IPS-NIHi7 (cell line): ENCODE measurements around the gene ZNF157.
A peak's percentile ranks its signal among the peaks of the same experiment; 100 is the strongest.
"Not testable (repeated sequence)": the region's sequence is repeated elsewhere in the genome, so short reads cannot be mapped to it uniquely, and the experiment has no call there.

Experiments
- DNase-seq: peaks from one replicate; pipeline ENCODE4 v3.0.0; 2012; ENCODE audit warnings: mixed read lengths; ENCODE audit errors: extremely low spot score

The ZNF157 gene

DNA sequence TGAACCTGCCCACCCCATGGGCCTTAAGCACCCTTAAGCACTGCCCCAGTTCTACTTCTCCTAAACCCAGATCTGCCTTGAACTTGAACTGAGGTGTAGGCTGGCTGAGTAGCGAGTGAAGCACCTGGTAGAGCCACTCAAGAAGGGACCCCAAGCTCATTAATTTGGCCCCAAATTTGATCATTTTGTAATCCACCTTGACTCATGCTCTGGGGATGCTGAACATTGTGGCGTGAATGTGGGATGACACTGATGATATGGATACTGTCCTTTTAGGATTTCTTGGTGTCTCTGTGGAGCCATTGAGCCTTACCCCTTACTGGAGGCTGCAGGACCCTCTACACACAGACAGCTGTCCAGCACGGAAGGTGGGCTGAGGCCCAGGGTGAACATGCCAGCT is at the start of gene ZNF157:
TSS of gene ZNF157 (plus strand) at position 301 of the 400 bp plus-strand sequence. CDS start at position 392, 91 bp downstream.
- DNase-seq = no peak

DNA sequence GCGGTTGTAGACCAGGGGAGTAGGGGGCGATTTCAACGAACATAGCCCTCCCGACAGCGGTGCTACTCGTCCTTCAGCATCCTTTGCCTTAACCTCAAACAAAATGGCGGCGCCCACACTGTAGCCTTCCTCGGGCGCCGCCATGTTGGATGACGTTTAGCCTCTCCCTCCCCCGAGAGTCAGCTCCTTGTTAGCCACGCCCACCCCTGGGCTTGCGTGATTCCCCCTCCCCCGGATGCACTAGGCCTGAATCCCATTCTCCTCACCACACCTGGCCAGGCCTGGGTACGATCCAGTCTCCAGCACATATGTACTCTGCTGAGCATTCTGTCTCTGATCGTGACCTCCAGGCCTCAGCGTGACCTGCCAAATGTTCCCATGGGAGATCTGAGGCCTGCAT is 49.0 kb upstream of the ZNF157 start:
- DNase-seq = peak; percentile 82

DNA sequence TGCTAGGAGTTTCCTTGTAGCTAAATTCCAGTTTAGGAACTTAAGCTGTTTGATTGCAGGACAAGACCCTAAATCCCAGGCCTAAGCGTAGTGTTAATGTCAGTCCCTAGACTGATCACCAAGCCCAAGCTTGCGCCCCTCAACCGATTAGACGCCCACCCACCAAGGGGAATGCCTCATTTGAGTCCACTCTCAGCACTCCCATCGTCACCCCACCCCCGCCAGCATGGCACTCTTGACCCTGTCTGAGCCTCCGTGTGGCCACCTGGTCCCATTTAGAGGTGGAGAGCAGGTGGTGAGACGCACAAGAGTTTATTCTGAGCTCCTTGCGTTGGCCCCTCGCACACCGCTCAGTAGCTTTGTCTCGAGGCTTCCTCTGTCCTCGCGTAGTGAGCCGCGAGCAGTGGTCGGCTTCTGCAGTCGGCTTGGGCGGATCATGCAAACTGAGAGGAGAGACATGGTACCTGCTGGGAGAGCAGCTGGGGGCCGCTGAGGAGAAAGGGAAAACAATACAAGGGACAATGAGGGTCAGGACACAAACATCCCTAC is 48.5 kb upstream of the ZNF157 start:
- peak; percentile 47 for DNase-seq

DNA sequence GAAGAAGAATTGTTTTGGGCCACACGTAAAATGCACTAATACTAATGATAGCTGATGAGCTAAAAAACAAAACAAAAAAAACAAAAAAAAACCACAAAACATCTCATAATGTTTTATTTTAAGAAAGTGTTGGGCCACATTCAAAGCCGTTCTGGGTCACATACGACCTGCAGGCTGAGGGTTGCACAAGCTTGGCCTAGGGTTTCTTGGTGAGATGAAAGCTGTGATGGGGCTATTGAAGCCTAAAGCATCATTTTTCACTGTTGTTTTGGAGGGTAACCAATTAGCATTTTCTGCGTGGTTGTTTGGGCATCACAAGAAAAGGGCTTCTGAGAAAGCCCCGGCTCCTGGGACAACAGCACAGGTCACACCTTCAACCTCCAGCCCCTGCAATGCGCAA is 42.5 kb upstream of the ZNF157 start:
- DNase-seq = no peak

DNA sequence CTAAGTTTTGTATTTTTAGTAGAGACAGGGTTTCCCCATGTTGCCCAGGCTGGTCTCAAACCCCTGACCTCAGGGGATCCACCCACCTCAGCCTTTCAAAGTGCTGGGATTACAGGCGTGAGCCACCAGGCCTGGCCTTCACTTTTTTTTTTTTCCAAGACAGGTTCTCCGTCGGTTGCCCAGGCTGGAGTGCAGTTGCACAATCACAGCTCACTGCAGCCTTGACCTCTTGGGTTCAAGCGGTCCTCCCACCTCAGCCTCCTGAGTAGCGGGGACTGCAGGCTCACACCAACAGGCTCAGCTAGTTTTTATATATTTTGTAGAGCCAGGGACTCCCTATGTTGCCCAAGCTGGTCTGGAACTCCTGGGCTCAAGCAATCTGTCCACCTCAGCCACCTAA is 37.6 kb upstream of the ZNF157 start:
- not testable (repeated sequence) for DNase-seq

DNA sequence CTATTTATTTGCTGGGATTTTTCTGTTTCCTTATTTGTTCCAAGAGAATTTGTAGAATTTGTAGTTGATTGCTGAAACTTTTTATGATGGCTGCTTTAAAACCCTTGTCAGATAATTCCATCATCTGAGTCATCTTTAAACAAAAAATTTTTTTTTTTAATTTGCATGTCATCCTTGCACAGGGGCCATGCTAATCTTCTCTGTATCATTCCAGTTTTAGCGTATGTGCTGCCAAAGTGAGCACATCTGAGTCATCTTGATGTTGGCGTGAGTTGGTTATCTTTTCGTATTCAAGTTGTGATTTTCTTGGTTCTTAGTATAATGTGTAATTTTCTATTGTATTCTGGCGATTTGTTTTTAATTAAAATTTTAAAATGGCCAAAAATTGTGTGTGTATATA is 18.7 kb upstream of the ZNF157 start:
- no peak for DNase-seq

DNA sequence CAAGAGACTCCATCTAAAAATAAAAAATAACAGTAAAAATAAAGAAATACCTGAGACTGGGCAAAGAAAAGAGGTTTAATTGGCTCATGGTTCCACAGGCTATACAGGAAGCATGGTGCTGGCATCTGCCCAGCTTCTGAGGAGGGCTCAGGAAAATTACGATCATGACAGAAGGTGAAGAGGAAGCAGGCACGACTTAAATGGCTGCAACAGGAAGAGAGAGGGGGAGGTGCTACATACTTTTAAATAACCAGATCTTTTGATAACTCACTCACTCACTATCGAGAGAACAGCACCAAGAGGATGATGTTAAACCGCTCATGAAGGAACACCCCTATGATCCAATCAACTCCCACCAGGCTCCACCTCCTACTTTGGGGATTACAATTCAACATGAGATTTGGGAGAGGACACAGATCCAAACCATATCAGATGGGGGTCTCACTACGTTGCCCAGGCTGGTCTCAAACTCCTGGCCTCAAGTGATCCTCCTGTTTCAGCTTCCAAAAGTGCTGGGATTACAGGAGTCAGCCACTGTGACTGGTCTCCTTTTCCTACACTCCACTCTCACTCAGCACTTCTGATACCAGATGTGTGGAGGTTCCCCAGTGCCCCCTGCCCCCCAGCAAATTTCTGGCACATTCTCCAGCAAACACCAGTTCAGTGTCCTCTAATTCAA is 11.9 kb upstream of the ZNF157 start:
- no peak for DNase-seq

DNA sequence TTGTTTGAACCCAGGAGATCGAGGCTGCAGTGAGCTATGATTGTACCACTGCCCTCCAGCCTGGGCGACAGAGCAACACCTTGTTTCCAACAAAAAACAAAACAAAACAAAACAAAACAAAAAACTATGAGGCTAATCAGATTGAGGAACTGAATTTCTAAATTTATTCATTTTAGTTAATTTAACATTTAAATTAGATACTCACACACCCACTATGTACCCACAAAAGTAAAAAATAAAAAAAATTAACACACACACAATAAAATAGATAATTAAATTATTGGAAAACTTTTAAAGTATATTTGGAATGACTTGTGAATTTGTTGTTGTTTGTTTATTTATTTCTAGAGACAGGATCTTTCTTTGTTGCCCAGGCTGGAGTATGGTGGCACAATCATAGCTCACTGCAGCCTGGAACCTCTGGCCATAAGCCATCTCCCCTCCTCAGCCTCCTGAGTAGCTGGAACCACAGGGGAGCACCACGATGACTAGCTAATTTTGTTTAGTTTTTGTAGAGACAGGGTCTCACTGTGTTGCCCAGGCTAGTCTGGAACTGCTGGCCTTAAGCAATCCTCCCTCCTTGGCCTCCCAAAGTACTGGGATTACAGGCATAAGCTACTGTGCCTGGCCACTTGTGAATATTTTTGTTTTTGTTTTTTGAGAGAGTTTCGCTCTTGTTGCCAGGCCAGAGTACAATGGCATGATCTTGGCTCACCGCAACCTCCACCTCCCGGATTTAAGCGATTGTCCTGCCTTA is 9.8 kb upstream of the ZNF157 start:
- no peak for DNase-seq

DNA sequence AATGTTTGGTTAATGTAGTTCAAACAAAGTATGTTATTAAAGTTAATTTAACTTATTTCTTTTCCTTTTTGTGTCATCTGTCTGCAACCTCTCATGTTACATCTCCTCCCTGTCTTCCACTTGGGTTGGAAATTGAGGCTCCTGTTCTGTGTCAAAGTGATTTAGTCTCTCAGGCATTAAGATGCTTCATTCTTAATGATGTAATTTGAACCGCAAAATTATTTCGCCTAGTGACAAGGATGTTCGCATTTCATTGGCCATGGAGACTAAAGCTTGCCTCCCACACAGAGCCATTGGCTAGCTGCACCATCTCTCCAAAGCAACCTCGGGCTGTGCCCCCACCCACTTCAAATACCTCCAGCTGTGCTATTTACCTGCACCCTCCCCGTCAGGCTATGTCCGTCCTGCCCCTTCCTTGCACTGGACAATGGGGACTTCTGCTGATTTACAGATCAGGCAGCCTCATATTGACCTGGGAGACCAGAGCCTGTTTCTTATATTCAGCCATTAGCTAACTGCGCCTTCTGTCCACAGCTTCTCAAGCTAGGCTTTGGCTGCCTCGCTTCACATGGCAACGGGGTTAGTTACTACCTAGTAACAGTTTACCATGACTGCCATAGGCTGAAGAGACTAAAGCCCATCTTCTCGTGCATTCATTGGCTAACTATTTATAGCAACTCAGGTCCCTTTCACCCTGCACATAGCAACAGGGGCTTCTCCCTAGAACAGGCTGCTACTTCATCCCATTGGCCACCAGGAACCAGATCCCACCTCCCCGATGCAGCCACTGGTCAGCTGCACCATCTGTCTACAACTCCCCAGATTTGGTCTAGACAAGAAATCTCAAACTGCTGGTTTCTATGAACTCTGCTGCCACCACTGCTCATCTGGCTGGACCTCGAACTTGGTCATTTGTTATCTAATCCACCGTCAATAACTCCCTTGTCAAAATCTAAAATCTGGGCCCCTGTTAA is 8.6 kb upstream of the ZNF157 start:
- peak; percentile 92 for DNase-seq

DNA sequence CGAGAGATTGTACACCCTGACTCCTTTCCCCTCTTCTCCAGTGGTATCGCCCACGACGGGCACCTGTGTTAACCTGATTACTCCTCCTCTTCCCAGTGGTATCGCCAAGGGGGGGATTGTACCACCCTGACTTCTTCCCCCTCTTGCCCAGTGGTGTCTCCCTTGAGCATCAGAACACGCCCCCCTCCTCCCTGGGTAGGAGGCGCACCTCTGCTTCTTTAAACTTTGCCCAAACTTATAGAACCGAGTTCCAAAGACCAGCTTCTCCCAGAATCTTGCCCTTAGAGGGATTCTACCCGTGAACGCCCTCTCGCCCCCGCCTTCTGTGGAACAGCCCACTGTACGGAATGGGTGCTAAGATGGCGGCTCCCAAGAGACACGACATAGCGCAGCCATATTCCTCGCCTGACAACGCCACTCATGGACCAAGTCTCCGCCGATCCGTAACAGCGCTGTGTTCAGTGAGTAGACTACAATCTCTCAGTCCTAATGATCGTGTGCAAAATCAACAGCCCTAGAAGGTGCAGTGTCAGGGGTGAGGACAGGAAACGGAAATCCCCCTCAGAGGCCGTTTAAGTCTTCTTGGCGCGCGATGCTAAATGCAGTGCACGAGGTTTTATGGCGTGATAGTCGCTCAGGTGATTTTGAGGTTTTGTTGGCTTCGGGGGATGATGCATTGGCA is 4.2 kb upstream of the ZNF157 start:
- DNase-seq = peak; percentile 69

DNA sequence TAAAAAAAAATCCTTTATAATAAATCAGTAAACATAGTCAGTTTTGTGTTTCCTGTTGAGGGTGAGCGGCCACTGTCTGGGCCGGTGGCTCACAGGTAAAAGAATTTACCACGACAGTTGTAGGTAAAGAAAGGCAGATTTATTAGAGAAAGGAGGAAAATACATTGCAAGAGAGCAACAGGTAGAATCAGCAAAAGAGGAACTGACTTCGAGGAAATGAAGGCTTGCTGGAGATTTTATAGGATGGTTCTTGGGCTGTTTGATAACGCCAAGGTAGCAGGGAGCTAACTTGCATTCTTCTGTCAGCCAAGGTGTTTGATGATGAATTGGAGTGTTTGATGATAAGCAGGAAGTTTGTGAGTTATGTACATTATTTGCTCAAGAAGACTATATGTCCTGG is 2.8 kb downstream of the ZNF157 start:
- DNase-seq = no peak

DNA sequence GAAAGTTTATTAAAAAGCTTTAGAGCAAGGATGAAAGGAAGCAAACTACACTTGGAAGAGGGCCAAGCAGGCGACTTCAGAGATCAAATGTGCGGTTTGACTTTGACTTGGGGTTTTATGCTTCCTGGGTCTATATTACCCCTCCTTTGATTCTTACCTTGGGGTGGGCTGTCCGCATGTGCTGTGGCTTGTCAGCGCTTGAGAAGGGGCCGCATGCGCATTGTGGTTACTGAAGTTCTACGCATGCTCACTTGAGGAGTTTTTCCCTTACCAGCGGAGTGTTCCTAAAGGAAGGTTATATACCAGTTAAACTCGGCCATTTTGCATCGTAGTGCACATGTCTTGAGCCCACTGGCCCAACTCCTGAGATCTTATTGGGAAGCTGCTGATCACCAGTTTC is 9.9 kb downstream of the ZNF157 start:
- no peak for DNase-seq

DNA sequence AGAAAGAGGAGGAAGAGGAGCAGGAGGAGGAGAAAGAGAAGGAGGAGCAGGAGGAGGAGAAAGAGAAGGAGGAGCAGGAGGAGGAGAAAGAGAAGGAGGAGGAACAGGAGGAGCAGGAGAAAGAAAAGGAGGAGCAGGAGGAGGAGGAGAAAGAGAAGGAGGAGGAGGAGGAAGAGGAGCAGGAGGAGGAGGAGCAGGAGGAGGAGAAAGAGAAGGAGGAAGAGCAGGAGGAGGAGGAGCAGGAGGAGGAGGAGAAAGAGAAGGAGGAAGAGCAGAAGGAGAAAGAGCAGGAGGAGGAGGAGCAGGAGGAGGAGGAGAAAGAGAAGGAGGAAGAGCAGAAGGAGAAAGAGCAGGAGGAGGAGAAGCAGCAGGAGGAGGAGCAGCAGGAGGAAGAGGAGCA is 10.5 kb downstream of the ZNF157 start:
- DNase-seq = not testable (repeated sequence)

DNA sequence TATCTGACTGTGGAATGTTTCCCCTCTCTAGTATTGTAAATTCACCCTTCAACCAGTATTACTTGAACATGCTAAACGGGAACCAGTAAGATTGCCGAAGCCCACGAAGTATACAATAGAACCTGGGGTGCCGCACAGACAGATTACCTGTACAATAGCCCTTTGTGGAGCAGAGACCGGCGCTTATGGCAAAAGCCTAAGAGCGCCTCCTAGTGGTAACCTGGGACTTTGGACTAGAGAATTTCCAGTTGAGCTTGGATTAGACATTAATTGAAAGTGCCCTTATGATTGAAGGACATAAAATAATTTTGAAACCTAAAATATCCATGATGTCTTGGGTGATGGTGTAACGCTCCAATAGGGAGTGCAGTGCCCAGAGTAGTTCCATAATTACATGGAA is 14.1 kb downstream of the ZNF157 start:
- peak; percentile 72 for DNase-seq

DNA sequence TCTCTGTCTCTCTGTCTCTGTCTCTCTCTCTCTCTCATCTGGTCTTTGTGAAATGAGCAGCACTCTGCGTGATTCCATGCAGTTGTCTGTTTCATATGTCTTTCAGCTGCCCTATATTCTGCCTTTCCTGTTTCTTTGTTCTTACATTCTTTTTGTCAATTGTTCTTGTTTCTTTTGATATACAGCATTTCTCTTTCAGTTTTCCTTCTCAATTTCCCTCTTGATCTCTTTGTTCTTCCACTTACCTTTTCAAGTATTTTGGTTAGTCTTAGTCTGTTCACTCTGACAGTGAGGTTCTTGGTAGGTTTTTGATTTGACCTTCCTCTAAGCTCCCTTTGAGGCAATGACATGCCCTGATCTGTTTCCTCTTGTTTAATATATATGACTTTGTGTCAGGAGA is 20.4 kb downstream of the ZNF157 start:
- DNase-seq = no peak

DNA sequence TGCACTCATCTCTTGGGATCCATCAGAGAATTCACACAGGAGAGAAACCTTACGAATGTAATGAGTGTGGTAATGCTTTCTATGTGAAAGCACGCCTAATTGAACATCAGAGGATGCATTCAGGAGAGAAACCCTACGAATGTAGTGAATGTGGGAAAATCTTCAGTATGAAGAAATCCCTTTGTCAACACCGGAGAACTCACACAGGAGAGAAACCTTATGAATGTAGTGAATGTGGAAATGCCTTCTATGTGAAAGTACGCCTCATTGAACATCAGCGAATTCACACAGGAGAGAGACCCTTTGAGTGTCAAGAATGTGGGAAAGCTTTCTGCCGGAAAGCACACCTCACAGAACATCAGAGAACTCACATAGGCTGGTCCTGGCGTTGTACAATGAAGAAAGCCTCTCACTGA is 42.8 kb downstream of the ZNF157 start:
- no peak for DNase-seq

DNA sequence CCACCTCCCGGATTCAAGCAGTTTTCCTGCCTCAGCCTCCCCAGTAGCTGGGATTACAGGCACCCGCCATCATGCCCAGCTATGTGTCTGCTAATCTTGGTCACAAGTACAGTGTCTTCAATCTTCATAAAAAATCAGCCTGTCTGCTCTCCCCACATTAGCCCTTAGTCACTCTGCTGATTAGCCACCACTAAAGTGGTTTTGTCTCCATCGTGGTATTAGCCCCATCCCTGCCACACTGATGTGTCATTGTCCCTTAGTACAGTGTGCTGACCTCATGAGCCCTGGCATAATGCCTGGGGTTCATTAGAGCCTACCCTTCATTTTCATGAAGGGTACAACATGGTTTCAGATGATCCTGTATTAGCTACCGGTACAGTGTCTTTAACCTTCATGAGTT is 49.9 kb downstream of the ZNF157 start:
- DNase-seq = no peak

DNA sequence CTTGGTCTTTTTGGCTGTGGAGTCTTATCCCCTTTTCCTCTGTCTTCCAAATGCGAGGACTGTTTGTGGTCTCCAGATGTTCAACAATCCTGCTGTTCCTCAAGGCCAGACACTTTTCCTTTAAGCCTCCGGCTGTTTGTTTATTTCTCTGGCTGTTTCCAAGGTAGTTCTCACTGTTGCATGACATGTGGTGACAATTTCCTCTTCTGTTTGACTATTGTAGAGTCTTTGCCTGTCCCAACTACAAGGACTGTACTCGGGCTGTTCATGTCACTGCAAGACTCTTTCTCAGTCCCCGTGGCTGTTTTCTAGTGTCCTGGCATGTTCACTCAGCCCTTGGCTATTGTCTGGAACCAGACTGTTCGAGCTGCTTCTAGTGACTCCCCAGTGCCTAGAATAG is 50.6 kb downstream of the ZNF157 start:
- no peak for DNase-seq

DNA sequence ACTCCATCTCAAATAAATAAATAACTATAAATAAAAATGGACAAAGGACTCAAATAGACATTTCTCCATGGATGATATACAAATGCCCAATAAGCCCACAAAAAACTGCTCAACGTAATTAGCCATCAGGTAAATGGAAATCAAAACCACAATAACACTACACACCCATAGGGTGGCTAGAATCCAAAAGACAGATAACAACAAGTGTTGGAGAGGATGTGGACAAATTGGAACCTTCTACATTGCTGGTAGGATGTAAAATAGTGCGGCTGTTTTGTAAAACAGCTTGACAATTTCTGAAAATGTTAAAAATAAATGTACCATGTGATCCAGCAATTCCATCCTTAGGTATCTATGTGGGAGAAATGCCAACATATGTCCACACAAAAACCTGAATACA is 52.1 kb downstream of the ZNF157 start:
- no peak for DNase-seq

DNA sequence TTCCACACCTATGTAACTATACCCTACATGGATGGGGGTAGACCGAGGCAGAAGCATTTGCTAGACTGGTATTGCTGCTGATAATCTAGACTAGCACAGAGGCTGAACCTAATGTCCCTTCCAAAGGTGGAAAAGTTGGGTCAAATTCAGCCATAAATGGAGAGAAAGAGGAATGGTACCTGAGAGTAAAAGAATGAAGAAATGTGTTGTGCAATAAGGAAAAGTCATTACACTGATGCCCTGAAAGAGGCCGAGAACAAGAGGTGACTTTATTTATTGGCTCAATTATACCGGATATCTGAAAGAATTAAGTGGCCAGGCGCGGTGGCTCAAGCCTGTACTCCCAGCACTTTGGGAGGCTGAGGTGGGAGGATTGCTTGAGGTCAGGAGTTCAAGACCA is 60.5 kb downstream of the ZNF157 start:
- DNase-seq = no peak

DNA sequence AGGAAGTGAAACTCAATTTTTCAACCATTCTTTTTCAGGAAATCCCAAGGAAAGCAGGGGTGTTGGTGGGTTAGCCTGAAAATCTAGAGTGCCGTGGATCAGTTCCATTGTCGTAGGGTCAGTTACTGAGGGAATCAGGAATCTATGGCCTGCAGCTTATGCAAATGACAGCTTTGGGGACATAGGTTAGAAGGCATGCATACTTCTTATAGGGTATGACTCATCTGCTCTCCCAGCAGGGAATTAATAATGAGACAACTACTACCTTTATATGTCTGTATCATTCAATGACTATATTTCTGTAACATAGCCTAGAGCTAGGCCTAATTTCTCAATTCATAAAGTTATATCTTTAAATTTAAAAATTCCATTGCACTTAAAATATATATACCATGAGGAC is 76.1 kb downstream of the ZNF157 start:
- DNase-seq = peak; percentile 18
